NCI-H526 (cell line): ENCODE data around the gene NLRC5.

Experiments
- DNase-seq, 2 experiments: peaks; one replicate each; lab custom pipeline; 2025; lab: John Stamatoyannopoulos, UW

NLRC5 gene

GRCh38 chr16:57125969-57126368 is 136.6 kb downstream of the NLRC5 start:
- no peak for DNase-seq

GRCh38 chr16:57126411-57126810 is 137.1 kb downstream of the NLRC5 start:
- no peak for DNase-seq

DNA sequence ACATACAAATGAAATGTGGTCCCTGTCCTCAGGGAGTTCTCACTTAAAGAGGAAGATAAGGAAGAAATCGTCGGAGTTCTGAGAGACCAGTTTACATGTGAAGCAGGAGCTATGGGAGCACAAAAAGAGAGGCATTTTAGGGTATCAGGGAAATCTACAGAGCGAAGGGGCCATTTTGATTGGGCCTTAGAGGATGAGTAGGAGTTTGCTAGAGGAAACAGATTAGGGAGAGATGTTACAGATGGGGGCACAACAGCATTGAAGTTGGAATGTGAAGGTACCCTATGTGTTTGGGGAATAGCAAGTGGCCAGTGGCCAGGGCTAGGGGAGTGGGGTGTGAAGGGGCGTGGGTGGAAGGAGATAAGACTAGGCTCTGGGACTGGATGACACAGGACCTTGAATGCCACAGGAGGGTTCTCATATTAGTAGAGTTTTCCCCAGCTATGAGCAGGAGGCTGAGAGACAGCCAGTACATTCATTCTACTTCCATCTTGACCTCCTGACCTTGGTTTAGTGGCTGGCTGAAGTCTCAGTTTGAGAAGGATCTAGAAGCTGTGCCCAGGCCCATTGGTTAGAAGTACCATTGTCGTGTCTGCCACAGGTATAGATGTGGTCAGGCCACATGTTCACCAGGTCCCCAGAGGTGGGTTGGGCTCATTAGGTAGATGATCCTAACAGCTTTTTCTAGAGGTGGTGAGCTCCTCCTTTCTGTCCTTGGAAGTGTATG is 137.8 kb downstream of the NLRC5 start:
- no peak for DNase-seq

- DNase-seq, result no peak
Measured at GRCh38 chr16:57127836-57128235, 138.5 kb downstream of the NLRC5 start.

- no peak for DNase-seq
Measured at GRCh38 chr16:57128771-57129389, 139.5 kb downstream of the NLRC5 start.

GRCh38 chr16:57130950-57131321 is 141.6 kb downstream of the NLRC5 start:
- no peak for DNase-seq

GRCh38 chr16:57131351-57131970 is 142.1 kb downstream of the NLRC5 start:
- no peak for DNase-seq

GRCh38 chr16:57132470-57132869 is 143.1 kb downstream of the NLRC5 start:
- DNase-seq, result peak in 1 of 2 experiments; percentile 2

GRCh38 chr16:57133031-57133430 is 143.7 kb downstream of the NLRC5 start:
- DNase-seq, result no peak
